NOMO-1 (cell line): Measurements from ENCODE around the gene ATG13.
"Not testable (repeated sequence)": the region's sequence is repeated elsewhere in the genome, so short reads cannot be mapped to it uniquely, and the experiment has no call there.

ENCODE experiments used
- DNase-seq, 2 experiments: peaks; one replicate each; lab custom pipeline; 2025; ENCODE audit not compliant: unreplicated experiment in 2 of 2; lab: John Stamatoyannopoulos, UW

ATG13 gene

GRCh38 chr11:46642627-46643335 is 25.4 kb downstream of the ATG13 start:
- no peak for DNase-seq

- no peak for DNase-seq
Observed at GRCh38 chr11:46643531-46643930, 26.2 kb downstream of the ATG13 start.

DNA sequence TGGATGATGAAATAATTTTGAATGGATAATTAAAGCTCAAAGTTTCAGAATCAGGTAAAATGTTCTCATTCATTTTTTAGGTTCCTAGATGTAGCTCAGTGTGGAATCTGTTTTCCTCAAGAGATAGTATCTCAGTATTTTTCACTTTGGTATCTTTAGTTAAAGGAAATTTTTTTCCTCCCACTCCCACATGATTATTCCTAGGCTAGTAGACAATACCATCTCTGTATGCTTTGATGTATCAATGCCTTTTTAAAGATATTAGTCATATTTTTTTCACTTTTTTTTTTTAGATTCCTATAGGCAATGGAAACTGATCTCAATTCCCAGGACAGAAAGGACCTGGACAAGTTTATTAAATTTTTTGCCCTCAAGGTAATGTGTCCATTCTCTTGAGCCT is 26.6 kb downstream of the ATG13 start:
- DNase-seq, result no peak

DNA sequence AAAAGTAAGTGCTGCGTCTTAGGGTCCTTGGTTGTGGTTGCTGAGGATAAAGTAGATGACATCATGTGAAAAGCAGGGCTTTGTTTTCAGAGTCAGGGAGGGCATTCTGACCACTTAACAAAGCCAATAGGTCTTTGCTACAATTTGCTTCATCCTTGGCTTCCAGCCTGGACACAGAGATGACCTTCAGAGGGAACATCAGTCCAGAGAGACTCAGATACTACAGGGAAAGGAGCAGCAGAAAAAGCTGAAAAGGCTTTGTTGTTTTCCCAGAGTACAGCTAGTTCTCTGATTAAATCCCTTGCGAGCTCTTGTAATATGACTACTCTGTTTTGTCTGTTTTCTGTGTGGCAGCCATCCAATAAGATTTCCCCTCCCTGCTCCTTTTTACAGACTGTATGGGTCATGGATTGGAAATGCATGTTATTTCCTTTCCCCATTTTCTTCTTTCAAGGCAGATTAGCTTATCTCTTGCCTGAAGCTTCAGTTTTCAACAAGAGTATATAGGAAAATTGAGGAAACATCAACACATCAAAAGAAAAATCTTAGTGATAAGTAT is 31.9 kb downstream of the ATG13 start:
- DNase-seq, result no peak

GRCh38 chr11:46655631-46656030 is 38.3 kb downstream of the ATG13 start:
- no peak for DNase-seq

DNA sequence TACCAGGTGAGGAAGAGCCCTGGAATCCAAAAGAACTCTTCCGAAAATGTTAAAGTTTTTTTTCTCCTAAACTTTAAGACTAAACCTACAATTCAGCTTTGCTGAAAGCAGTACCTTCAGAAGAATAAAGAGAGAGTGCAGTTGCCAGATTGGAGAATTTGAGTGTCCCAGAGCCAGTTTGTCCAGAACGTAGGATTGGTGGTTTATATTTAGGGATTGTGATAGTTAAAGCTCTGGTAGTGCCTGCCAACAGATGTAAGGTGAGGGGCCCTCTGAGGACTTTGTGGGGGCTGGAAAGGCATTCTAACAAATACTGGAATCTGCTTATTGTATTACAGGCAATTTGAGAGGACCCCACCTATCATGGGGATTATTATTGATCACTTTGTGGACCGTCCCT is 39.8 kb downstream of the ATG13 start:
- no peak for DNase-seq

- DNase-seq, result no peak
Observed at GRCh38 chr11:46658259-46658658, 40.9 kb downstream of the ATG13 start.

DNA sequence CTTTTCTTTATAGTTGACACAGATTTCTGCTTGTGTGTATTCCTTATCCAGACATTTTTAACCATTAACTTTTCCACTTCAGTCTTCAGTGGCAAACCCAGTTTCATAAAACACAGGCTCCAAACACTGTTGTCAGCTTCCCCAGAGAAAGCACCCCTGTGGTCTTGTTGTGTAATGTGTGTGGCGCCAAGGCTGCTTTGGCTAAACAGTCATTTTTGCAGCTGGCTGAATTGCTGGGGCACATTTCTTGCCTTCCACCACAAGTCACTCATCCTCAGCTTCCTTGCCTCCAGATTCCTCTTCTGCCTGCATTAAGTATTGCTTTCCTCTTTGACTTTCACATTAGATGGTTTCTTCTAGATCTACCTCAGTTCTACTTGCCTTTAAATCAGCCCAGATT is 42.6 kb downstream of the ATG13 start:
- DNase-seq, result peak; percentile 91 to 97

- DNase-seq, result no peak
Observed at GRCh38 chr11:46661836-46662235, 44.5 kb downstream of the ATG13 start.

DNA sequence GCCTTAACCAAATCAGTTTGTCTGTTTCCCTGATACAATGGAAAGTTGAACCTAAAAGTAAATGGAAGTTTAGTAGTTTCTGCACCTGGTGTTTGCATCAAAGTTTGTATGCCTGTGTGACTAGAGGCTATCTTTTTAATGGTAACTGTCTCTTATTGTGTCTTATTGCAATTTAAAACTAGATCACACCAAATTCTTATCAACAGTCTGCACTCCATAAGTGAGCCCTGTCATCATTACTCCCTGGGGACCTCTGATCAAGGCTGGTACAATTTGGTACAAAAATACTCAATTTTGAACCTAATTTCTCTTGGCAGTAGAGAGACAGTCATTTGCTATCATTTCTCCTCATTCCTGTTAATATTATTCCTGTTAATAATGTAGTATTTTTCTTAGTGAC is 45.0 kb downstream of the ATG13 start:
- no peak for DNase-seq

- no peak for DNase-seq
Observed at GRCh38 chr11:46663277-46663940, 46.1 kb downstream of the ATG13 start.

DNA sequence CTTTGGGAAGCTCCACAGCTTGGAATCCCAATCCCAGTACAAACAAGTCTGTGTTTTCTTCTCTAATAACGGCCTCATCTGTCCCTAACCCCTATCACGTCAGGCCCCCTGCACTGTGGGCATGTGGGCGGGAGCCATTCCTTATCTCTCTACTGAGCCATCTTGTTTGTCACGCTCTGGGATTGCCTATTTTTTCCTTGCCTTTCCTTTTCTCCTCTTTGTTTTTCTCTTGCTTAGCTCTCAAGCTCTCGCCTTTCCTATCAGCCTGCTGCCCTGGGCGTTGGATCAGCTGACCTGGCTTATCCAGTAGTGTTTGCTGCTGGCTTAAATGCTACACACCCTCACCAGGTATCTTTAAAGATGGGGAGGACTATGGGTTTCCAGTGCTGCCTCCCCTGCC is 47.3 kb downstream of the ATG13 start:
- DNase-seq, result no peak

- DNase-seq, result no peak
Observed at GRCh38 chr11:46665356-46665755, 48.0 kb downstream of the ATG13 start.

DNA sequence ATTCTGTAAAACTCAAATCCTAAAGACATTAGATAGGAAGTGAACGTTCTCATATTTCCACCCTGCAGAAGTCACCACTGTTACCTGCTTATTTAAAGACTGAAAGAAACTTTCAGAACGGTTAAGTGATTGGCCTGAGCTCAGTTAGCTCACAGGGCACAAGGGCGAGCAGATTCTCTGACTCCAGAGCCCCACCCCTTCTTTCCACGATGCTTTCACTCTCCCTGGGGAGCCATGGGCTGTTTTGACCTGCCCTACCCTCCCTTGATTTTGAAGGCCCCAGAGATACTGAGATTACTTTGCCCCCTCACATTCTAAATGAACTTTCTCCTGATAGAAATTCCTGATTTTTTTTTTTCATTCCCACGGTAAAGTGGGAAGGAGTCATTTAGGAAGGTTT is 49.2 kb downstream of the ATG13 start:
- no peak for DNase-seq

GRCh38 chr11:46667043-46667481 is 49.7 kb downstream of the ATG13 start:
- no peak for DNase-seq

- DNase-seq, result no peak
Observed at GRCh38 chr11:46668480-46669085, 51.2 kb downstream of the ATG13 start.

DNA sequence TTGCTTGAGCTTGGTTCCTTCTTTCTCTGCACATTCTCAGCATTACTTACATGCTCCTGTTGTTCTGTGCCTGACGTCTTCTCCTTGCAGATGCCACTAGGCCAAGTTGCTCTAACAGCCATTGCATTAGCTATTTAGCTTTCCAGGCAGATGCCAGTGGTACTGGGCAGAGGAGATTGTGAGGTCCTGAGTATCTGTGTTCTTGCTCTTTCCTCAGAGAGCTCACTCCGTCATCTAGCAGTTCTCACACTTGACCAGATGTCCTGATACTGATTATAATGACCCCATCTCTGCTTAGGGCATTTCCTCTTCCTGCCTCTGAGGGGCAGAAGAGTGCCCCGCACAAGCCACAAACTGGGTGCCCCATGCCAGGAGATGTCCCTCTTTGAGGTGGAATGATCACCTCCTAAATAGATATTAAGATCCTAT is 52.4 kb downstream of the ATG13 start:
- DNase-seq, result peak; percentile 51 to 55

DNA sequence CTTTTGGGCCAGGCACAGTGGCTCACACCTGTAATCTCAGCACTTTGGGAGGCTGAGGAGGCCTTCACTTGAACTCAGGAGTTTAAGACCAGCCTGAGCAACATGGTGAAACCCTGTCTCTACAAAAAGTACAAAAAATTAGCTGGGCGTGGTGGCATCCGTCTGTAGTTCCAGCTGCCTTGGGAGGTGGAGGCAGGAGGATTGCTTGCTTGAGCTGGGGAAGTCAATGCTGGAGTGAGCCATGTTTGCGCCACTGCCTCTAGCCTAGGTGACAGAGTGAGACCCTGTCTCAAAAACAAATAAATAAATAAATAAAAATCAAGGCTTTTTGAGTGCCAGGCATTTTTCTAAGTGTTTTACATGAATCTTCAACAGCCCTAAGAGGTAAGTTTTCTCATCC is 53.2 kb downstream of the ATG13 start:
- DNase-seq, result not testable (repeated sequence)

GRCh38 chr11:46671958-46672315 is 54.6 kb downstream of the ATG13 start:
- no peak for DNase-seq

- DNase-seq, result no peak
Observed at GRCh38 chr11:46672381-46672839, 55.1 kb downstream of the ATG13 start.

GRCh38 chr11:46673713-46674462 is 56.5 kb downstream of the ATG13 start:
- no peak for DNase-seq
